Activated CD4-positive, alpha-beta T cell treated with anti-CD3 and anti-CD28 coated beads for 48 hours (primary cell): ENCODE data around the gene CNKSR3.
"Not testable (repeated sequence)": the region's sequence is repeated elsewhere in the genome, so short reads cannot be mapped to it uniquely, and the experiment has no call there.

ENCODE experiments used
- DNase-seq: peaks from one replicate; pipeline ENCODE4 v3.0.0-alpha.2; 2020

The CNKSR3 gene

DNA sequence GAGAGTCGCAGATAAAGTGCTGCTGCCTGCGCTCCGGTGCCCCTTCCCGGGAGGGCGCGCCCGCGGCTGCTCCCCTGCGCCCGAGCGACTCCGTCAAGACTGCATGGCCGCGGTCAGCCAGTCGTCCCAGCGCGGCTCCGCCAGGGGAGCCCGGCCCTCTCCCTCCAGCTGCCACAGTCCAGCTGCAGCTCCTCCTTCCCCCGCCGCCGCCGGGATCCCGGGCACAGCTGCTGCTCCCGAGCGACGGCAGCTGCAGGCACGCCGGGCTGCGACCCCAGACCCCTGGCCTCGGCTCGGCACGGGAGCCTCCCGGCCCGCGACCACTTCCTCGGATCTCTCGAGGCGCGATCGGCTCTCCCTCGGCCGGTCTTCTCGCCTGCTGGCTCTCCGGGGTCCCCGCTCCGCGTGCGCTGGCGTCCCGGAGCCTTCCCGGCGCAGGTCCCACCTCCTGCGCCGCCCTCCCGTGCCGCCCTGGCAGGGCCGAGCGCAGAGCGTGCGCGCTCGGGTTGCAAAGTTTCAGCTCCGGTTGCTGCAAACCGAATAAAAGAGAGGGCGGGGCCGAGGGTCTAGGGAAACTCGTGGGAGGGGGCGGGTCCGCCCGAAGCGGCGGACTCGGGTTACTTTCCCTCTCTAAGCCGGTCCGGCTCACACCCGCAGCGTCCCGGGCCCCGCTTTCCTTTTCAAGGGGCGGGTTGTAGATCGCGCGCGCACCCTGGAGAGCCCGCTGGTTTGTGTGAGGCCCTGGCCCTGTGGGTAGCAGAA, at the start of gene CNKSR3:
TSS of gene CNKSR3 (minus strand) at position 542 of the 762 bp plus-strand sequence. CDS start 571 bp downstream, outside the sequence.
- peak; percentile 52 for DNase-seq

DNA sequence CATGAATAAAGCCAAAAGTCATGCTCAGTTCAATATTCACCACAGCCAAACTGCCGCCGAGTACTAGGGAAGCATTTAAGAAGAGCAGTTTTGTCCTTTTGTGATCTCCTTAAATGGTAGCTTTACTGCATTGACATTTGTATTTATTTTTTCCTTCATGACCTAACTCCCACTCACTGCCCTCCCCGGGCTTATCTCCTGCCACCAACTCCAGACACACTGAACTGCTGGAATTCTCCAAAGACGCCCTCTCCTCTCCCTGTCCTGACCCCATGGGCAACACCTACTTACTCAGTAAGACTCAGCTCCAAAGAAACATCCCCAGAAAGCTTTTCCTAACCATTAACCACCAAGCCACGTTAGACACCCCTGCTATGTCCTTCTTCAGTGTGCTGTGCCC, 48.5 kb upstream of the CNKSR3 start:
- no peak for DNase-seq

DNA sequence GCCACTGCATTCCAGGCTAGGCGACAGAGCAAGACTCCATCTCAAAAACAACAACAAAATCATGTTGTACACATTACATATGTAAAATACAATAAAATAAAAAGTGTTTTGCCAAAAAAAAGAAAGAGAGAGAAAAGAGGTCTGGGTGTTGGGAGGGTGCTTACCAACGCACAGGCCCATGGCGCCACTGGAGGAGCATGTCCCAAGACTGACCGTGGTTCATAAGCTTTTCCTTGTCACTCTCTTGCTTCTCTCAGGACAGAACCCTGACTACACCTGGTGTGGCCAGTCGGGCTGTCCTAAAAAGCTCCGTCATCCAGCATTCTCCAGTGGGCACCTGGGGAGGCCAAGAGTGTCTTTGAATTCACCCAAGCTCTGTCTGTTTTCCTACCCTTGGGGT, 48.0 kb upstream of the CNKSR3 start:
- no peak for DNase-seq

DNA sequence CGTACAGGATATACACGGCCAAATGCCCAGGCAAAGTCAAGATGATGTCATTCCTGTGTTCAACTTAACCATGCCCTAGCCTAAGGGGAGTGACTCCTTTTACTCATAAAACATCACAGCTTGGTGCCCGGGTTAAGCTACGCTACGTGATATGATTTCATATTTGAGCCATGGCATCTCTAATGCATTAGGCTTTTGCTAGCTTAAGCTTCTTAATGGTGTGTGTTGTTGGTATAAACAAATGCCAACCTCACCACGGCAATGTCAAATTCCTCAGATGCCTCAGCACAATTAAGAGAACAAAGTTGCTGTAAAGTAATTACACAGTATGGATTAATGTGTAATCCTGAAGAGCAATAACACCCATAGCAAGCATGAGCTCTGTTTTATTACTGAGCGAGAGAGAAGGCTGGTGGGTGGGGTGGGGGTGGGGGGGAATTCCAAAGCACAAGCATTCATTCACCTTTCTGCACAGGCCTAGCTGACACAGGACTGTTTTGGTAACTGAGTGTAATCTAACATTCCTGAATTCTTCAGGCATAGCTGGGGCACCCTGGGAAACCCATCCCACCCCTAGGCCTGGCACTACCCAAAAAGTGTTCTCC, 44.7 kb upstream of the CNKSR3 start:
- DNase-seq = no peak

DNA sequence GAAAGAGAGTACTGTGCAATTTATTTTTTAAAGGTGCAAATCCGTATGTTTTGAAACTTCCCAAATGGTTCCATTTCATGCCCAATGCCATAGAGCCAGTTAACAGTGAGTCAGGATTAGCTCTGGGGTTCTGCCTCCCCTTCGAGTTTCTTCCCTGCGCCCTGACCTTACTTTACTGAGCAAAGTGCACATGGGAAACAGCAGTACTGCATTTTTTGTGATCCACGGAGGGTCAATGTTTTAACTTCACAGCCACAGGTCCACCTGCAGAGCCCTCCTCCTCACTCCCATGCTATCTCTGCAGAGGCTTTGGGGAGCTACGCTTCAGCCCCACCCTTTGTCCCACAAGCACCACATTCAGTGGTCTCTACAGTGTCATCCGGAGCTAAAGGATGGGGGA, 44.0 kb upstream of the CNKSR3 start:
- no peak for DNase-seq

DNA sequence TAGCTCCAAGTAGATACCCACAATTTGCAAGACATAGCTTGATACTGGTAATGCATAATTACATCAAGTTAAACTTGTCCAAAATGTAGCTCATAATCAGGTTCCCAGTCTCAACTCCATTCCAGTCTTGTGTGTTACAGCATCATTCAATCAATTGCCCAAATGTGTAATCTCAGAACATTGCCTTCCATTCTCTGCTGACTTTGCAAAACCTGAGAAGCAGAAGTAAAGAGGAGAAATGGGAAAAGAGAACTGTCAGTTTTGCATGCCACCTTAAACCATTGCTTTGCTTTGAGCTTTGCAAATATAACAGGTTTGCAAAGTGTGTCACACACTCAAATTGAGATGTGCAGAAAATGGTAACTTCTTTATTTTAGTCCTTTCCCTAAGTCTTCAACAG, 40.3 kb upstream of the CNKSR3 start:
- DNase-seq = no peak

DNA sequence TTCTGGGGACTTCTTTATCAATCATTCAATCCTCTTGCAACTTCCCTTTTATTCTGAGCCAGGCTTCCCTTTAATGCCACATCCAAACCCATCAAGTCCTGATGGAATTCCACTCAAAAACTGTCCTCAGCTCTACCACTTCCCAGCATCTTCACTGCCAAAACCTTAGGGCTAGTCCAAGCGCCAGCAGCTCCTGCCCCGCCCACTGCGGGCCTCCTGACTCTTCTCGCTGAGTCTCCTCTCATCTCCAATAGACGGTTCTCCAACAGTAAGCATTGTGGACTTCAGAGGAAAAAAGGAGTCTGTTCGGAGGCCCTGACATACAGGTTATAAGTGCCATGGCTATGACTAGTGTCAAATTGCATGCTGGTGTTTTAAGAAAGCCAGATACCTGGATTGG, 38.7 kb upstream of the CNKSR3 start:
- no peak for DNase-seq

DNA sequence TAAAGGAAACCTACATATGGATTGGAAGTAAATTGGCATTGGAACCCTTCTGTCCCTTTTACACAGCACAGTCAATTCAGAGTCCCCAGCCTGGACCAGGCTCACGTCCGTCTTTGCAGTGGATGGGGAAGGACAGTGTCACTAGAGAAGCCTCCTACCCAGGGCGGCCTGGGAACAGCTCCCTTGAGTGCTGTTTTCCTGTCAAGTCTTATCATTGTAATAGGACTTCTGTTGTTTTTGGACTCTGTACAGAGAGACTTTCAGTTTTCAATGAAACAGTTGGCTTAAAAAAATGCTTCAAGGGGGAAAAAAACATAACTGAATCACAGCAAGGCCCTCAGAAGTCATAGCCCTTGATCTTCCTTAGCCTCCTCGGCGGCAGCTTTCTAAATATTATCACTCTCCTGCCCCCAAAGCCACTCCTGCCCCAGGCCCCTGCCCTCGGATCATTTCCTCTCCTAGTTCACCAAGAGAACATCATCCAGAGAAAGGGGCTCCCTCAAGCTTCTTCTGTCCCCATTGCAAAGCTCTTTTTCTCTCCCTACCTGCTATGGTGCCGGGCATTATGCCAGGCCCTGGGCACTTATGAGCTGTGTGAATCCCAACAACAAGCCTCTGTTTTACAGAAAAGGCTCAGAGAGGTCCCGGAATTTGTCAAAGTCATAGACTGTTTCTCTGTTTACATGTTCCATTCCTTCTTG, 37.8 kb upstream of the CNKSR3 start:
- no peak for DNase-seq

DNA sequence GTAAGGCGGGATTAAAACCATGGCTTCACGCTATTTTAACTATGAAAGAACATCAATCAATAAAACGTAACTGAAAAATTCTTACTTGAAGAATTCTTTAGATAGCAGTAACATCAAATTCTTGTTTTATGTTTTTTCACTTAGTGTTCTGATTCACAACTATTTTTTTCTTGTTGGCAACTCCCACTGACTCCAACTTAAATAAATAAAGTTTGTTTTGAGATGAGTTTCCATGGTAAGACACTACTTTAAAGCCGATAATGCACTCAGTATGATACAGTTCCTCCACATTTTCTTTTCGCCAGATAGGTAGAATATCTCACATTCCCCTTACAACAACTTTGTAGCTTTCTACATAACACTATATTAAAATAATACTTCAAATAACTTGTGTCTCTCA, 33.1 kb upstream of the CNKSR3 start:
- DNase-seq = no peak

DNA sequence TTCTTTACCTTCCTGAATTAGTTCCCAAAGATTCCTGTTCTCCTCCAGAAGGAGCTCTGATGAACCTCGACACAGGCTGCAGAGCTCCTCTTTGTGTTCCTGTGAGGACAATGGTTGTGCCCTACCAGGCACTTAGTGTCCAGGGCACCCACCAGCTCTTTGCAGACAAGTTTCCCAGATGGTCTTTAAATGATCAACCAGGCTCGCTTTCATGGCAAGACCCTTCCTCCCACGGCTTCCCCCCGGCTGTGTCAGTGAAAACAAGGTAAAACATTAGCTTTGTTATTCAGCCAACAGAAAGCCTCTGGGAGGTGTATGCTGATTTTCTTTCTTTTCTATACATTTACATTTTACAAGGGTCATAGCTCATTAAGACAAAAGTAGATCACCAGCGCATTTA, 32.3 kb upstream of the CNKSR3 start:
- no peak for DNase-seq

DNA sequence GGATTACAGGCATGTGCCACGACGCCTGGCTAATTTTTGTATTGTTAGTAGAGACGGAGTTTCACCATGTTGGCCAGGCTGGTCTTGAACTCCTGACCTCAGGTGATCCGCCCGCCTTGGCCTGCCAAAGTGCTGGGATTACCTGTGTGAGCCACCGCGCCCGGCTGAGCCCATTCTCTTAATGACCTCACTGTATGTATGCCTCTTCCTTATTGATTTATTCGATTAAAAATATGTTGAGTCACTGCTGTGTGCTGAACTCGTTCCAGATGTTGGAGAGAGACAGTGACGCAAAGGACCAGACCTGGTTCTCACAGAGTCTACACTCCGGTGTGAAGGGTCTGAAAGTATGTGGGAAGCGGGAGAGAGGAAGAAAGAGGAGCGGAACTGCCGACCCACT, 31.4 kb upstream of the CNKSR3 start:
- DNase-seq = not testable (repeated sequence)

DNA sequence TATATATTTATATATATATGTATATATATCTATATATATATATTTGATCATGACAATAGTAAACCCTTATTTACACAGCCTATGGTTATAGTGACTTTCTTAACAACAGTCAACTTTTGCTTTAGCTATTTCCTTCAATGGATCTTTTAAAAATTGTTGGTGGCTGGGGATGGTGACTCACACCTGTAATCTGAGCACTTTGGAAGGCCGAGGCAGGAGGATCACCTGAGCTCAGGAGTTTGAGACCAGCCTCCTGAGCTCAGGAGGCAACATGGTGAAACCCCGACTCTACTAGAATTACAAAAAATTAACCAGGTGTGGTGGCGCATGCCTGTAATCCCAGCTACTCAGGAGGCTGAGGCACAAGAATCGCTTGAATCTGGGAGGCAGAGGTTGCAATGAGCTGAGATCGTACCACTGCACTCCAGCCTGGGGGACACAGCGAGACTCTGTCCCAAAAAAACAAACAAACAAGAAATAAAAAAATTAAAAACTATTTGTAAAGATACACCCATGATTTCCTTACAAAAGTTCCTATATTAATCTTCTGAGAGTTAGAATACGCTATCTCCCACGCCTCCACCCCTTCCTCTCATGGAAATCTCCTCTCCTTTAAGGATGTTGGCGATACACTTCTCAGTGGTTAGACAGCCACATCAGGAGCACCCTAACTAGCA, 29.2 kb upstream of the CNKSR3 start:
- DNase-seq = no peak

DNA sequence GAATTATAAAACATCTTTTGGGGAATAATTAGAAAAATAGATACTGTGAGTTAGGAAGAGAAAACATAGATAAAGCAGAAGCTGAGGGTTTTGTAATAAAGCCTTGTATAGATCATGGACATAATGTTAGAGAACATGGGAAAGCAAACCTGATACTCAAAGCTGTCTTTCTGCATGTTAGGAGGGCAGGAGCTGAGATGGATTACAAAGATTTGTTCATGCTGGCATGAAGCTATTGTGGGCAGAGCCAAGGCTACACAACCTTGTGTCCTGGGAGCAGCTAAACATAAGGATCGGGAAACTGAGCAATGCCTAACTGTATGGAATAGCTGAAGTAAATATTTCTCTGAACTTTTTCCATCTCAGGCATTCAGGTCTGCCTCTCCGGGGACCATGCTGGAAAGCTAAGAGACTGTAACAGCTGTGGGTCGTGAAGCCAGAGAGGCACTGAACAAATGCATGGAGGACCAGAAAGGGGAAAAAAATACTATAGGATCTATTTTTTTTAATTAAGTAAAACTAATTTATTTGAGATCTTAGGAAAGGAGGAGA, 28.2 kb upstream of the CNKSR3 start:
- DNase-seq = no peak

DNA sequence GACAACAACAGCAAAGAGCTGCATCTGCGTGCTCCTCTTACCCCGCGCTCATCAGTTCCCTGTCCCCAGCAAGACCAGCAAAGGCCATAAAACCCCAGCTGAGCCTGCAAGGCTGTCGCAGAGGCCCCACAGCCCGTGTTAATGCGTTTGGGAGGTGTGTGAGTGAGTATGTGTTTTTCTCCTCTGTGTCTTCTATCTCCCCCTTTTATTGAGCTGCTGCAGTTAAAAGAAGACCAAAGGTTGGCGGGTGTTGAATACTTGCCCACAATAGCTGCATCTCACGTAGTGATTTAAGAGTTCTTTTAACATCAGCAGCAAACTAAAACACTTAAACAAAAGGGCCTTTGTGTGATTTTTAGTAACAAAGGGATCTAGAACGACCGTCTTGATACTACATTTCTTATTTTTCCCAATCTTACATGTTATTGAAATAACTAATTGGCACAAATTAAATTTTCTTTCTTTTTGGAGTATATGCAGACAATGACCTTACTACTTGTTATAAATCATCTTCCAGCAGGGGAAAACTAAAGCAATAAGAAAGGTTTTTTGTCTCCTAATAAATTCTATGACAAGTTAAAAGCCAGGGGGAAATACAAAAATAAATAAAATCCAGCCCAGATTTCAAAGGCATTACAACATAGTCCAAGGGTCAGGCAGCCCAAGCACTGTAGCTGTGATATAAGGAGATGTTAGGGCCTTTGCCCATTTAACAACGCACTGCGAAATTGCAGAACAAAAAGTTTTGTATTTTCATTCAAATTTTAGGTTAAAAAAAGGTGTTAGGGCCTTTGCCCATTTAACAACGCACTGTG, 27.2 kb upstream of the CNKSR3 start:
- DNase-seq = no peak

DNA sequence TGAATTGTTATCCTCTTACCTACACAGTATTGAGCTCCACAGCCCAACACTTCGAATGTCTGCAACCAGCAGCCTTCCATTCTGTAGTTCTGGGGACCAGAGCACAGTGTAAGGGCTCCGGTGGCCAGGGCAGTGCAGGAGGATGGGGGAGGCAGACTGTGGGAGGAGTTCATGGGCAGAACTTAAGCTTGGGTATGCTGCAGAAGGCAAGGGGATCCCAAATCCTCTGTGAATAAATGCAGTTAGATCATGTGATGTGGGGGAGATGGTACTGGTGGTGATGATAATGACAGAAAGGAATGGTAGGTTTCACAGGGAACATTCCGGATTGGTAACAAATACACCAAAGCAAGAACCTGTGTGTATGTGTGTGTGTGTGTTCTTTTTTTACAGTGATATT, 26.5 kb upstream of the CNKSR3 start:
- DNase-seq = no peak

DNA sequence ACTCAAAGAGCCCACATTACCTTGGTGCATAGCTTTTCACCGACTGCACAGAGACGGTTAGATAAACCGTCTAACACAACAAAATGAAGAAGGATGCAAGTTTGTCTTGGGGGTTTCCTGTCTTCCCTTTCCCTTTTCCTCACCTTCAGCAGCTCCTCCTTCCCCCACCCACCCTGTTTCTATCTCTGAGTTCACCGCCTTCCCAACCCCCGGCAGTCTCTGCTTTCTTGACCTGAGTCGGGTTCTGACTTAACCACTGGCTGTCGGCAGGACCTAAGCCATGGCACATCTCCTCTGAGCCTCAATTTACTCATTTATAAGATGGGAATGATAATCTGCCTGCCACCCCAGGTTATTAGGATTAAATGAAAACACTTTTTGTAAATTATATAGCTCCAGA, 25.8 kb upstream of the CNKSR3 start:
- no peak for DNase-seq

DNA sequence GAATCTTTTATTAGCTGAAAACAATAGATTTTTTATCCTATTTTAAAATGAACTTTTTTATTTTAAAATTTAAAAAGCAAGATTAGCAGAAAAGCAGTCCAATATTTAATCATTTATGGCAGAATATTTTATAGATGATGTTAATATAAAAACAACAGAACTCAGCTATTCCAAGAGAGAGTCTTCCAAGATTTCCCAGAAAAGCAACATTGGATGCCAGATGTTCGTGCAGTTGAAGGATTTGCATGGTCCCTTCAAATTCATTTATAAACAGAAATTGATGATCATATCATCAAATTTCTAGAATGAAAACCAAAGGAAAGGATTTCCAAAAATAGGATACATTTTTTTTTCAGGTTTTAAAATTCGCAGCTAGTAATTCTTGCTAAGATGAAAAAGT, 25.4 kb upstream of the CNKSR3 start:
- DNase-seq = no peak

DNA sequence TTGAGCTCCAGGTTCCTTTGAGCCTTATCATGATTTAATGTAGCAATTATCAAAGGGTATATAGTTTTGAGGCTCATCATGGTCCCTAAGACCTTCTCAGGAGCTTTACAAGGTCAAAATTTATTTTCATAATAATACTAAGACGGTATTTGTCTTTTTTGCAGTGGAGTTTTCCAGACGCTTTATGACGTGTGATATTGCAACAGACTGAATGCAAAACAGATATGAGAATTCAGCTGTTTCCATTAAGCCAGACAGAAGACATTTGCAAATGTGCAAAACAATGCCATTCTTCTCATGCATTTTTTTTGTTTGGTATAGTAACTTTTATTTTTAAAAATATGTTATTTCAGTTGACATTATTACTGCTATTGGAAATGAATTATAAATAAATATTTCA, 24.7 kb upstream of the CNKSR3 start:
- DNase-seq = no peak

DNA sequence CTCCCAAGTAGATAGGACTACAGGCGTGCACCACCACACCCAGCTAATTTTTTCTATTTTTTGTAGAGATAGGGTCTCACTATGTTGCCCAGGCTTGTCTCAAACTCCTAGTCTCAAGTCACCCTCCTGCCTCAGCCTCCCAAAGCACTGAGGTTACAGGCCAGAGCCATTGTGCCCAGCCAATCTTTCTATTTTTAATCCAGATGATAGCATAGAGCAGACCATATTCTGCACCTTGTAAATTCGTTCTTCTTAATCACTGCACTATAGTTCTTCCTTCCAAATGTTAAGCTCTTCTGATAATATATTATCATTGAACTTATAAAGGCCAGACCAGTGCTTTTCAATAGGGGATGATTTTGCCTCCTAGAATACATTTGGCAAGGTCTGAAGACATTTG, 24.0 kb upstream of the CNKSR3 start:
- no peak for DNase-seq

DNA sequence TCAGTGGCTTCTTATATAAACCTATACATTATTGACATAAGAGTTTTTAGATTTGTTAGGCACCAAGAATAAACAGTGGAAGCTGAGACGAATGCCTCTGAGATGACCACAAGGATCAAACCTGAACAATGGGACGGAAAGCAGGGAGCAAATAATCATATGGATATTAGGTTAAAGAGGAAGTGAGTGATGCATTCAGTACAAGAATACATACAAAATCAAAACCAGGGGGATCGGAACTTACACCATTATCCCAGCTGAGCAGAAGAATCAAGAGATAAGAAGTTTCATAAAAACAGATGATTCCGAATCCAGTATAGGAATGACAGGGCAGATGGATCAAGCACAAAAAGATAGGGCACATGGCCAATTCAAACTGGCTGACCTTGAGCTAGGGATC, 21.9 kb upstream of the CNKSR3 start:
- no peak for DNase-seq

DNA sequence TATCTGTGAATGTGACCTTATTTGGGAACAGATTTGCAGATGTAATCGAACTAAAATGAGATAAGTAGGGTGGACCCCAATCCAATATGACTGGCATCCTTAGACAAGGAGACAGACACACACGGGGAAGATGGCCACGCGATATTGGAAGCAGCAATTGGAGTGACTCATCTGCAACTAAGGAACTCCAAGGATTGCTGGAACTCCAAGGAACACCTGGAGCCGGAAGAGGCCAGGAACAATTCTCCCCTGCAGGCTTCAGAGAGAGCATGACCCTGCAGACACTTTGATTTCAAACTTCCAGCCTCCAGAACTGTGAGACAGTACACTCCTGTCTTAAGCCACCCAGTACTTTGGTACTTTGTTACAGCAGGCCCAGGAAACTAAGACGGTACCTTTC, 19.5 kb upstream of the CNKSR3 start:
- no peak for DNase-seq

DNA sequence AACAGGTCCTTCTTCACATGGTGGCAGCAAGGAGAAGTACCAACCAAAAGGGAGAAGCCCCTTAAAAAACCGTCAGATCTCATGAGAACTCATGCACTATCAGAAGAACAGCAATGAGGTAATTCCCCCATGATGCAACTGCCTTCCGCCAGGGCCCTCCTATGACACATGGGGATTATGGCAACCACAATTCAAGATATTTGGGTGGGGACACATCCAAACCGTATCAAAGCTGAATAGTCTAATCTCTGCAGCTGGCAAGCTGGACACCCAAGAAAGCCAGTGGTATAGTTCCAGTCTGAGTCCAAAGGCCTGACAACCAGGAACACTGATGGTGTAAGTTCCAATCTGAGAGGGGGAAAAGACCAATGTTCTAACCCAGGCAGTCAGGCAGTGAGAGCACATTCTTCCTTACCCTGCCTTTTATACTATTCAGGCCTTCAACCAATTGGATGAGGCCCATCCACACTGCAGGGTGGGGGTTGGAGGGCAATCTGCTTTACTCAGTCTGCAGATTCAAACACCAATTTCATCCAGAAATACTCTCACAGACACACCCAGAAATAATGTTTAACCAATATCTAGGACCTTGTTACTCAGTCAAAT, 17.9 kb upstream of the CNKSR3 start:
- no peak for DNase-seq
